DMS53 treated with DMSO at 0.1 percent for 48 hours (cell line): ENCODE results near the gene CDT1.
"Not testable (repeated sequence)": the region's sequence is repeated elsewhere in the genome, so short reads cannot be mapped to it uniquely, and the experiment has no call there.

Source experiments
- DNase-seq: peaks from one replicate; lab custom pipeline; 2025; ENCODE audit not compliant: unreplicated experiment; lab: John Stamatoyannopoulos, UW

The CDT1 gene

GRCh38 chr16:88782454-88783390 lies 20.9 kb upstream of the CDT1 start:
- no peak for DNase-seq

DNA sequence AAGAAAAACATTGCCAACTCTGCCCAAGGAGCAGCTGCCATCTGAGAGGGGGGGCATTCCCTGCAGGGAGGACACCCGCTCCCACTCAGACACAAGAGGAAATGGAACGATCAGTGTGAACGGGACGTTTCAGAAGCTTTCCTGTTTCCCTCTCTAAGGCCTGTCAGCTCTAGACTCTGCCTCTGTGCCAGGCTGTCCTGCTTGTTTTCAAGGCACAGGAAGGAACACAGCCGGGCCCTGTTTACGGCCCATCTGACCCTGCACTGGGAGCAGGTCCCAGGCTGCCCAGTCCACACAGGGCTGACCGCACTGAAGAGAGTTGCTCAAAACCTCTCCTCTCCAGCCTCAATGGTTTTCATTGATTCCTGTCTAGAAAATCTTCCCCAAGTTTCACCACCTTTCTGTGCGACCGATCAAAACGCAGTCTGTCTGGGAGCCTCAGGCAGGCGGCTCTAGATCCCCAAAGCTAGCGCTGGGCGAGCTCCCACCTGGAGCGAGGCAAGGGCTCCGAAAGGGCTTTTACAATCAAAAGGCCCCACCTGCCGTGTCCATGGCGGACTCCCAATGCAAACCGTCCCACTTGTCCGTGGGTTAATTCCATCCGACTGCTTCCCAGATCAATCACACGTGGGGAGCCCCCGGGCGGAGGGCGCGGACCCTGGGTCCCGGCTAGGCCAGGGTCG lies 20.1 kb upstream of the CDT1 start:
- no peak for DNase-seq

GRCh38 chr16:88784074-88784855 lies 19.3 kb upstream of the CDT1 start:
- no peak for DNase-seq

- DNase-seq, result no peak
Observed at GRCh38 chr16:88784856-88785105, 18.8 kb upstream of the CDT1 start.

DNA sequence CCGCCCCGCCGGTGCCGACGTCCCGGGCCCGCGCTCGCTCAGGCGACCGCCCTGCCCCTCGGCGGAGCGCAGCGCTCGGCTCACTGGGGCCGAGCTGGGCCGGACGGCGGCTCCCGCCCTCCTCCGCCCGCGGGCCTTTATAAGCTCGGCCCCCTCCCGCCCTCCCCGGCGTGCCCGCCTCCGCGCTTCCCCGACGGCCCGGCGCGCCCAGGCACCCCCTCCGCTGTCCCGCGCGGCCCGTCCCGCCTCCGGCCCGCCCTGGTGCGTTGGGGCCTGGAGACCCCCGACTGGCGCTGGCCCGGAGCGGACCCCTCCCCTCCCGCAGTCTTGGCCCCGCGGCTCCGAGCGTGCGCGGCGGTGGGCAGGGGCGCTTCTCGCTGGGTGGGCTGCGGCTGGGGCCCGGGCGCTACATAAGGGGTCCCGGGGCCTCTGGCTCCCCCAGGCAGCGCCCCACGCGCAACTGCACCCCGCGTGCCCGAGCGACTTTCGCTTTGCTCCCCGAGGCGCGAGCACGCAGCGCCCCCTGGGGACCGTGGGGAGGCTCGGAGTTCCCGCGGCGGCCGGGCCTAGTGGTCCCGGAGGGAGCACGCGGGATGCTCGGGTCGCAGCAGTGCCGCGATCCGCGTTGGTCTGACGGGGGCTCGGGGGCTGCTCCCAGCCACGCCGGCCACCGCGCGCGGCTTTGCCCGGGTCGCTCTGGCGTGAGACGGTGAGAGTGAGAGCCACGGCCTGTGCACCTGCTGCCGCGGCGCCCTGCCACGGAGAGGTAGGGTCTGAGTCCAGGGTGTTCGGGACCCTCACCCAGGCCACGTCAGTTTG lies 18.3 kb upstream of the CDT1 start, which contains the start of gene PIEZO1:
Gene PIEZO1, minus strand, starts transcription at position 115 of the 819 bp plus-strand sequence. CDS start 256 bp downstream, outside the sequence.
- DNase-seq, result no peak

GRCh38 chr16:88787579-88788314 lies 15.8 kb upstream of the CDT1 start:
- no peak for DNase-seq

DNA sequence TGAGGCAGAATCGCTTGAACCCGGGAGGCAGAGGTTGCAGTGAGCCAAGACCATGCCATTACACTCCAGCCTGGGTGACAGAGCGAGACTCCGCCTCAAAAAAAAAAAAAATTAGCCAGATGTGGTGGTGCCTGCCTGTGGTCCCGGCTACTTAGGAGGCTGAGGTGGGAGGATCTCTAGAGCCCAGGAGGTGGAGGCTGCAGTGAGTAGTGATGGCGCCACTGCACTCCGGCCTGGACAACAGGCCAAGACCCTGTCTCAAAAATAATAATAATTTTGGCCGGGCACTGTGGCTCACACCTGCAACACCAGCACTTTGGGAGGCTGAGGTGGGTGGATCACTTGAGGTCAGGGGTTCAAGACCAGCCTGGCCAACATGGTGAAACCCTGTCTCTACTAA lies 14.8 kb upstream of the CDT1 start:
- not testable (repeated sequence) for DNase-seq

DNA sequence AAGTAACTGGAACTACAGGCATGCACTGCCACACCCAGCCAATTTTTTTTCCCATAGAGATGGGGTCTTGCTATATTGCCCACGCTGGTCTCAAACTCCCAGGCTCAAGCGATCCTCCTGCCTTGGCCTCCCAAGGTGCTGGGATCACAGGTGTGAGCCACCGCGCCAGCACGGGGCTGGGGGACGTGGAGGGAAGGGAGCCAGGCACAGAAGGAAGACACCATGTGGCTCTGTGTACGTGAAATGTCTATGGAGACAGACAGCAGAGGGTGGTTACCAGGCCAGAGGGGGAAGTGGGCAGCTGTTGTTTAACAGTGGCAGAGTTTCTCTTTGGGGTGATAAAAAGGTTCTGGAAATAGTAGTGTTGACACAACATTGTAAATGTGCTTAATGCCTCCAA lies 14.0 kb upstream of the CDT1 start:
- no peak for DNase-seq

DNA sequence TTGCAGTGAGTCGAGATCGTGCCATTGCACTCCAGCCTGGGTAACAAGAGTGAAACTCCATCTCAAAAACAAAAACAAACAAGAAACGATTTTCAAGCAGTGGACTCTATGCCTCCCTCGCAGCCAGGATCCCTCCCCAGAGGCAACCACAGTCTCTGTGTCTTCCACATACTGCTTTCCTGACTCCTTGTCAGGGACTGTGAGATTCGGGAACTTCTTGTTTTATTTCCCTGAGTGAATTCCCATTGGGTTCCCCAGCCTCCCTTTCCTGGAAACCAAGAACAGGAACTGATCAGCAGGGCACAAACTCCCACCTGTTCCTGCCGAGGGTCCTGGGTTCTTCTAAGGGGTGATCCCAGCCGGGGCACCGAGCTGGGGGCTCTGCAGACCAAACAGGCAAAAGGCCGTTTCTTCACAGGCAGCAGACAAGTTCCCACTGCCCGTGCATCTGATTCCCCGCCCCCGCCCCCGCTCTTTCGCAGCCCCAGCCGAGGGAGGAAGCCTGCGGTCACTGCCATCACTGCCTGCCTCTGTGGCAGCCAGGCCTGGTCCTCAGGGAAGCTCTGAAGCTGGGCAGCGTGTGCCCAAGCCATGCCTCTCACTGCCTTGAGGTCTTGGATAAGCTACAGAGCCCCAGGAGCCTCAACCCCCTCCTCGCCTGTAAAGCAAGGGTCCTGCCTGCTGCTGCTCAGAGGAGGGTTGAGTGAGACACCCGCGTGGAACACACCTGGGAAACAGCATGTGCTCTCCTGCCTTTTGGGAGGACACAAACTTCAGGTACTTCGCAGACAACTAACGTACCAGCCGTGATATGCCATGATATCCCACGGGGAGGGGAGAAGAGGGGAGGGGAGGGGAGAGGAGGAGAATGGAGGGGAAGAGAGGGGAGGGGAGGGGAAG lies 13.0 kb upstream of the CDT1 start:
- DNase-seq, result no peak

- DNase-seq, result no peak
Observed at GRCh38 chr16:88792078-88792550, 11.5 kb upstream of the CDT1 start.

DNA sequence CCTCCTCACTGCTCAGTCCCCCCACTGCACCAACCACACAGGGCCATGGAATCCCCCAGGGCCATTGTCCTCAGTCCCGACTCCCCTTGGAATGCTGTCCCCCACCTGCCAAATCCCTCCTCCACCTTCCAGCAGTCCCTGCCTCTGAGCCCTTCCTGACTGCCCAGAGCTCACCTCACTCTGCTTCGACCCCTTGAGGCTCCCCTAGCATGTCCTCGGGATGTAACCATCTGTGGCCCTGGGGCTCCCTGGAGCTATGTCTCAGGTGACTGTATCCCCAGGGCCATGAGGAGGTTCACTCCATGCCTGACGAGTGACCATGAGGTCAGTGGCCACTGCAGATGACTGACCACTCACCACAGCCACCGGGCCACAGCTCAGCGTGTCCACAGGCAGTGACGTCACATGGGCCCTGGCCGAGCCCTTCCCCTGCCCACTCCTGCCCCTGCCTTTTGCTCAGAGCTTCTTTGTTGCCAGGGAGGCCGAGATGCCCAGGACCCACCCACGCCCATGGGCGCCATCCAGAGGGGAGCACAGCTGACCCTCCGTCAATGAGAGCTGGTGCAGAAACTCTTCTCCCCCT lies 10.8 kb upstream of the CDT1 start:
- no peak for DNase-seq

- DNase-seq, result no peak
Observed at GRCh38 chr16:88793251-88793954, 10.2 kb upstream of the CDT1 start.

DNA sequence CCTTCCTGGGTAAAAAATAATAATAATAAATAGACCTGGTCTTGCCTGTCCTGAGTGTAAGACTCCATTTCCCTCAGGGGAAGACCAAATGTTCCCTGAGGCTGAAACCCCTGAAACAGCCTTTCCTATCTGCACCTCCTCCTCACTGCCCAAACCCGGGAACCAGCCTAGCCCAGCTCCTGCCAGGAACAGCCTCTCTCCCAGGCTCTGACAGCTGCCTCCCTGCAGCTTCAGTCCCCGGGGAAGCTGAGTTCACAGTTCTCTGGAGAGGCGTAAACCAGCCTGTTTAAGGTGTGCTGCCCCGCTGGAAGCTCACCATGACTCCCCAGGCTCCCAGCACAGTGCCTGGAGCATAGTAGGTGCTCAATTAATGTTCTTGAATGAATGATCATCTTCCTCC lies 7.3 kb upstream of the CDT1 start:
- DNase-seq, result no peak

DNA sequence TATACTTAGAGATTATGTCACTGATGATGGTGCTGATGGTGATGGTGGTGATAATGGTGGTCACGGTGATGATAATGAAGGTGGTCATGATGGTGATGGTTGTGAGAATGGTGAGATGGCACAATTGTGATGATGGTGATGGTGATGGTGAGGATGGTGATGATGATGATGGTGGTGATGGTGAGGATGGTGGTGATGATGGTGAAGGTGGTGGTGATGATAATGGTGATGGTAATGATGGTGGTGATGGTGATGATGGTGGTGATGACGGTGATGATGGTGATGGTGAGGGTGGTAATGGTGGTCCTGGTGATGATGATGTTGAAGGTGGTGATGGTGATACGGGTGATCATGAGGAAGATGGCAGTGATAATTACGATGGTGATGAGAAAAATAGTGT lies 5.5 kb upstream of the CDT1 start:
- DNase-seq, result no peak

- no peak for DNase-seq
Observed at GRCh38 chr16:88798772-88799455, 4.7 kb upstream of the CDT1 start.

- no peak for DNase-seq
Observed at GRCh38 chr16:88799569-88800276, 3.9 kb upstream of the CDT1 start.

DNA sequence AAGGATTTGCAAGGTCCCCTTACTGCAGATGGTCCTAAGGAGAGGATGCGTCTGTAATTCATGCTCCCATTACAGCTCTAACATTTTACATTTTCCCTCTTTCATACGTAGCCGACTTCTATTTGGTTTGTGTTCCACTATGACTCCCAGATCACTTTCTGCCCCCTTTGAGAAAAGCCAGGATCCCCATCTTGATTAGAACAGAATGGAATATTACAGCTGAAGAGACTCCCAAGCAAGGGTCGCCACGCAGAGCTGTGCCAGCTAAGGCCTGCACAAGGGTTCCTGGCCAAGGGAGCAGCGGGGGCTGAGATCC lies 3.4 kb upstream of the CDT1 start:
- no peak for DNase-seq
